GM19372 (cell line): ENCODE results near the gene DLGAP1.
A peak's percentile ranks its signal among the peaks of the same experiment; 100 is the strongest.
"Not testable (repeated sequence)": the region's sequence is repeated elsewhere in the genome, so short reads cannot be mapped to it uniquely, and the experiment has no call there.

Experiments
- ATAC-seq: cut with Tn5 transposase; IDR thresholded peaks from one replicate; pipeline ENCODE4 v1.9.1; 2021; ENCODE audit warnings: mild to moderate bottlenecking, low read depth, moderate library complexity; ENCODE audit not compliant: unreplicated experiment

The DLGAP1 gene

DNA sequence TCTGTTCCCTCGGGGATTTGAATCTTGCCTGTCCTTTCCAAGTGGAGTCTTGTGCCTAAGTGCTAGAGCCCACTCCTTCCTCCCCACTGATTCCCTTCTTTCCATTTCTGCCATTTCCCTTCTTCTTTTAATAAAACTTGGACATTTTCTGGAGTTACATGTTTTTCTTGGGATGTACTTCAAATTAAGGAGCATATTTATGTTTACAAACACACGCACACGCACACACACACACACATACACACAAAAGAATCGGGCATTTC, 850.9 kb downstream of the DLGAP1 start:
- no peak for ATAC-seq

- ATAC-seq: no peak
Measured at GRCh38 chr18:3603421-3604234, 851.5 kb downstream of the DLGAP1 start.

DNA sequence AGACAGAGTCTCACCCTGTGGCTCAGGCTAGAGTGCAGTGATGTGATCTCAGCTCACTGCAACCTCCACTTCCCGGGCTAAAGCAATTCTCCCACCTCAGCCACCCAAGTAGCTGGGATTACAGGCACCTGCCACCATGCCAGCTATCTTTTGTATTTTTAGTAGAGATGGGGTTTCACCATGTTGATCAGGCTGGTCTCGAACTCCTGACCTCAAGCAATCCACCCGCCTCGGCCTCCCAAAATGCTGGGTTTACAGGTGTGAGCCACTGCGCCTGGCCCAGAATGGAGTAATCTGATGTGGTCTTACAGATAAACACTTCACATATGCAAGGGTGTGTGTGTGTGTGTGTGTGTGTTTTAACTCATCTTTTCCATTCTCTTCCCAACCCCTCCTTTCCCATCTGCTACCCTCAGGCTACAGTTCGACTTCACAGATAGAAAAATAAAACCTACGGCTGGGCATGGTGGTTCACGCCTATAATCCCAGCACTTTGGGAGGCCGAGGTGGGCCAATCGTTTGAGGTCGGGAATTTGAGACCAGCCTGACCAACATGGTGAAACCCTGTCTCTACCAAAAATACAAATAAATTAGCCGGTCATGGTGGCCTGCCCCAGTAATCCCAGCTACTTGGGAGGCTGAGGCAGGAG, 853.9 kb downstream of the DLGAP1 start:
- ATAC-seq: not testable (repeated sequence)

DNA sequence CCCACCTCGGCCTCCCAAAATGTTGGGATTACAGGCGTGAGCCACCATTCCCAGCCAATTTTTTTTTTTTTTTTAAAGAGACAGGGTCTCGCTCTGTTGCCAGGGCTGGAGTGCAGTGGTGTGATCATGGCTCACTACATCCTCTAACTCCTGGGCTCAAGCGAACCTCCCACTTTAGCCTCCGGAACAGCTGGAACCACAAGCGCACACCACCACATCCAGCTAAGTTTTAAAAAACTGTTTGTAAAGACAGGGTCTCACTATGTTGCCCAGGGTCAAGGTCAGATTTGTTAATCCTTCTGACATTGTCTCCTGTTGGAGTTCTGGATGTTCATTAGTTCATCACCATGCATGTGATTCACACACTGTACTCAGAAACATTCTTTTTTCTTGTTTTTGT, 855.2 kb downstream of the DLGAP1 start:
- ATAC-seq: no peak

DNA sequence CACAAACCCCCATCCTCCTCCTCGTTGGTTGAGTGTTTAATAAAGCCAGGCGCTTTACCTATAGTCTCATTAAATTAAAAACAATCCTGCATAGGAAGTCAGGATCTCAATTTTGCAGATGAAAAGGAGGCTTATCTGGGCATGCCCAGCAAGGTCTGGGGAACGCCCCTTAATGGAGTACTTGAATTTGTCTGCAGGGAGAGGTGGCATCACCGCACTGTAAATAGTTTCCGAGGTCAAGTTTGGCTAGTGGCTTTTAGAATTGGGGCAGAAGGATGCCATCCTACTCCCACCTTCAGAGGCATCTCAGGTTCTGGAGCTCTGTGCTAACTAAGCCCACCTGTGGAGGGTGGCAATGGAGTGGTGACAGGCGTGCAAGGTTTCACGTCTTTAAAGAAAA, 855.9 kb downstream of the DLGAP1 start:
- no peak for ATAC-seq

DNA sequence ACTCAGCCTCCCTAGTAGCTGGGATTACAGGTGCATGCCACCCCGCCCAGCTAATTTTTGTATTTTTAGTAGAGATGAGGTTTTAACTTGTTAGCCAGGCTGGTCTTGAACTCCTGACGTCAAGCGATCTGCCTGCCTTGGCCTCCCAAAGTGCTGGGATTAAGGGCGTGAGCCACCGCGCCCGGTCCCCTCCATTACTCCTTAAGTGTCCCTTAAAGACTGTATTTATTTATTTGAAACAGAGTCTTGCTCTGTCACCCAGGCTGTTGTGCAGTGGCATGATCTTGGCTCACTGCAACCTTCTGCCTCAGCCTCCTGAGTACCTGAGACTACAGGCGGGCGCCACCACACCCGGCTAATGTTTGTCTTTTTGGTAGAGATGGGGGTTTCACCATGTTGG, 856.5 kb downstream of the DLGAP1 start:
- ATAC-seq: no peak

GRCh38 chr18:3597409-3598357, 857.4 kb downstream of the DLGAP1 start:
- ATAC-seq: no peak

- peak; percentile 43 for ATAC-seq
Measured at GRCh38 chr18:3596637-3597384, 858.3 kb downstream of the DLGAP1 start.

DNA sequence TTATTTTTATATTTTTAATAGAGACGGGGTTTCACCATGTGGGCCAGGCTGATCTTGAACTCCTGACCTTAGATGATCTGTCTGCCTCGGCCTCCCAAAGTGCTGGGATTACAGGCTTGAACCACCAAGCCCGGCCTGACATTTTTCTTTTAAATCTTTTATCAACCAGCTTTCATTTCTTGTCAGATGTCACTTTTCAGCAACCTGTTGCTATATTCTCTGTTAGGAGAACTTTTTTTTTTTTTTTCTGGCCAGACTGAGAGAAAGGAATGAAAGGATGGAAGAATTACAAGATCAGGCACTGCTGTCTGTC, 858.8 kb downstream of the DLGAP1 start:
- no peak for ATAC-seq

- no peak for ATAC-seq
Measured at GRCh38 chr18:3595369-3596273, 859.5 kb downstream of the DLGAP1 start.

DNA sequence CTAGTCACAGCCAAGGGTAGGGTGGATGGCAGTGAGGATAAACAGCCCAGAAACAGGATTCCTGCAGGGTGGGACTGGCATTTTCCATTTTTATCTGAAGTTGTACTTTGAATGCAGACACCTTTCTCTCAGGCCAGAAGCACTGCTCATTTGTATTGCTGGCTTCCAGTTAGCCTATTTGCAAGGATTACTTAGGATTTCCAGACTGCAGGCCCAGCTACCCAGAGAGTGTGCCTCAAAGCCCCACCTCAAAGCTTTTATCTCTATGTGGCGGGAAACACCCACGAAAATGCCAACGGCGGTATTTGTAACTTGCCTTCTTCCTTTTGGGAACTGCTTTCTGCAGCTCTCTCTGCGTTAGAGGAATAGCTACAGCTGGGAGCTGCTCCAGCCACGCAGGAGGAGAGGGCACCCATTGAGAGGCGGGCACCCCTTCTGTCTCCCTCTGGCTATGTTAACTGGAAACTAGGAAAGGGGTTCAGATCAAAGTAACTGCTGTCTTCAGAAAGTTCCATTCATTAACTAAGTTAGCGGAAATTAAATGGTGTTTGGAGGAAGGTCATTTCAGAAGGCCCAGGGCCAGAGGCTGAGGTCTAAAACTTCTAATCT, 860.2 kb downstream of the DLGAP1 start:
- ATAC-seq: no peak

- ATAC-seq: peak; percentile 58
Measured at GRCh38 chr18:3593904-3594759, 861.0 kb downstream of the DLGAP1 start.

GRCh38 chr18:3593381-3593903, 861.7 kb downstream of the DLGAP1 start:
- peak; percentile 4 for ATAC-seq

DNA sequence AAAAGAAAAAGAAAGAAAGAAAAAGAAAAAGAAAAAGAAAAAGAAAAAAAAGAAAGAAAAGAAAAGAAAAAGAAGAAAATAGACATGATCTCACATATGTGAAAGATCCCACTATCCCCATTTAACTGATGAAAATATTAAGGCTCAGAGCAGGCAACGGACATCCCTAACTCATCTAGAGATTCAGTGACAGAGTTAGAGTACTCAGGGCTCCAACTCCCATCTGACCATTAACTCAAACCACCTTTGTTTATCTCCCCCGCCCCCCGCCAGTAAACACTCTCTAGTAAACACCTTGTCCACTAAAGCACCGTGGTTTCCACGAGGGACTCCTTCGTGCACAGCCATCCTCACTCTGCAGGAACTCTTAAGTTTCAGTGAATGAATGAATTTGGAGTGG, 862.2 kb downstream of the DLGAP1 start:
- no peak for ATAC-seq

DNA sequence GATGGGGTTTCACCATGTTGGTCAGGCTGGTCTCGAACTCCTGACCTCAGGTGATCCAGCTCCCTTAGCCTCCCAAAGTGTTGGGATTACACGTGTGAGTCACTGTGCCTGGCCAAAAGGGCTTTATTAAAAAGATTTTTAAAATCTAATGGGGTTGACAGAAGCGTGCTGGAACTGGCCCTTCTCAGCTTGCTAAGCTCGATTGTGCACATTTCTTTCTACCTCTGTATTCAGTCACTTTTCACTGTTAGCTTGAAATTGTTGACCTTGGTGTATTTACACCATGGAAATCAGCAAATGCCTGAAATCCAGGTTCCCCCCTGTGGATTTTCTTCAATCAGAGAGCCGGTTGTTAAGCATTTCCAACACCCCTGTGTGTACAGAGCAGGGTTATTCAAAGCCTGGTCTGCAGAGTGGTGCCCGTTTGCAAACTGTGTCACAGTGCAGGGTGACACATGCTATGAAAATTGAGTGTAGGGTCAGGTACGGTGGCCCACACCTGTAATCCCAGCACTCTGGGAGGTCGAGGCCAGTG, 864.9 kb downstream of the DLGAP1 start:
- ATAC-seq: no peak

DNA sequence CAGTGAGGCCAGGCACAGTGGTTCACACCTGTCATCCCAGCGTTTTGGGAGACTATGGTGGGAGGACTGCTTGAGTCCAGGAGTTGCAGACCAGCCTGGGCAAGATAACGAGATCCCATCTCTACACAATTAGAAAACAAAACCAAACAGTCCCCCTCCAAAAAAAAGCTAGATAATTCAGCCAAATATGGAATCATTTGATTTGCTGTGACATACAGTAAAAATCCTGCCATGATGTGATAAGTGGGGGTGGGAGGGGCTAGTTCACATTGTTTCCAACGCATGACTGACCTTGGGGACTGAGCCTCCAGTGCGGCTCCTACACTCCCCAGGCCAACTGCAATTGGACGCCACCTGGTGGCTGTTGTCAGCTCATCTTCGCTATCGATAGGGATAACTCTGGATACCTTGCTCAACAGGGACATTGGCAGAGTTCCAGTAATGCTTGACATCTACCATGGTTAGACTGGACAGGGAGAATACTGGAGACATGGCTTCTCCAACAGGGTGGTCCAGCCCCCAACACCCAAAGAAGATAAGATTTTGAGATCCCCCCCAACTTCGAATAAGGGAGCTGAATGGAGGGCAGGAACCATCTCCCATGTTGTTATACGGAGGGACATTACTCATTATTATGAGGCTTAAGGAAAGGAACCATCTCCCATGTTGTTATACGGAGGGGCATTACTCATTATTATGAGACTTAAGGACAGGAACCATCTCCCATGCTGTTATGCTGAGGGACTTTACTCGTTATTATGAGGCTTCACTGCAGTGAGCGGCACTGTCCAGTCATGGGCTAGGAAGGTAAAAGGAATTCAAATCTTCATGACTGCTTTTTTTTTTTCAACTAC, 869.2 kb downstream of the DLGAP1 start:
- ATAC-seq: no peak

DNA sequence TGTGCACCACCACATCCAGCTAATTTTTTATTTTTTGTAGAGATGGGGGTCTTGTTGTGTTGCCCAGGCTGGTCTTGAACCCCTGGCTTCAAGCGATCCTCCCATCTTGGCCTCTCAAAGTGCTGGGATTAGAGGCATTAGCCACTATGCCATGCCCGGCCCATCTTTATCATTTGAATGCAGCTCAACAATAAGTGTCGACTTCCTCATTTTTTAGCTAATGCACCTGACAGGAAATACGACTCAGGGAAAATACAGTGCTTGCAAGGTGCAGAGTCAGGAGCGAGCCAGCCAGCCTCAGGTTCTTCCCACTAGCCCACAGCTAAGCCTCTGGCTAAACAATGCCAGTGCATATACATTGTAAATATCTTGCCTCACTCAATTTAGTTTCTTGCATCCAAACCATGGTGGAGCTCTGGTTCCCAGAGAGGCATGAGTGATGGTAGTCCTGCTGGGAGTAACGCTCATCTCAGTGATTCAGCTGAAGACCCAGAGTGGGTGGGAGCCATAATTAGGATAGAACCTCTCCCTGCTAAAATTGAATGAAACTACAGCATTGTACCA, 870.1 kb downstream of the DLGAP1 start:
- ATAC-seq: no peak
